A549 (cell line): ENCODE data around the gene DYNC1I1. TPM values are rescaled to one million over a fixed set of nuclear protein-coding genes. Genes with fewer than 3 reads are reported as not detected.

Experiments
- ATAC-seq, 2 experiments: fragments of 200-7000 bp in 1 of 2; fragments of >200 bp in 1 of 2; cut with Nextera tagmentation in 1 of 2; cut with Tn5 transposase in 1 of 2; 3 replicates each; pipeline versions ENCODE4 v1.8.0 to v1.9.1; 2018 to 2020; ENCODE audit warnings: mild to moderate bottlenecking in 1 of 2, moderate library complexity in 1 of 2
- CTCF ChIA-PET: fragments of 300-600 bp; sonication (Branson Sonifier 250); formaldehyde crosslinking; extraction: SDS; loops from one replicate; lab custom pipeline; 2021; ENCODE audit warnings: antibody characterized with exemption, inconsistent platforms; lab: Yijun Ruan, JAX
- POLR2A ChIA-PET: fragments of 350-600 bp; formaldehyde crosslinking; extraction: SDS; loops from one replicate; lab custom pipeline; 2021; ENCODE audit warnings: antibody characterized with exemption, inconsistent platforms; lab: Yijun Ruan, JAX
- DNase-seq, 2 experiments: peaks; one replicate each; pipeline versions ENCODE4 v3.0.0 to v3.0.0-alpha.2; 2011 to 2016; ENCODE audit warnings: low read depth in 1 of 2, low spot score in 1 of 2
- FAIRE-seq: peaks from 2 replicates; lab custom pipeline; 2011; peaks lifted over from hg19 to GRCh38; lab: Jason Lieb, UNC
- H3K27ac ChIP-seq, 2 experiments: fragments of >200 bp; sonication (Bioruptor Twin); formaldehyde crosslinking; 3 replicates each; pipeline ENCODE4 v1.5.1; 2016 to 2017
- H3K4me1 ChIP-seq: fragments of >200 bp; sonication (Bioruptor Twin); formaldehyde crosslinking; 3 replicates; pipeline ENCODE4 v1.6.1; 2016
- H3K4me2 ChIP-seq: fragments of >200 bp; sonication (Bioruptor Twin); formaldehyde crosslinking; 3 replicates; pipeline ENCODE4 v1.6.1; 2016
- H3K4me3 ChIP-seq: fragments of >200 bp; sonication (Bioruptor Twin); formaldehyde crosslinking; 3 replicates; pipeline ENCODE4 v1.5.1; 2016
- H3K9me3 ChIP-seq: fragments of >200 bp; sonication (Bioruptor Twin); formaldehyde crosslinking; 3 replicates; pipeline ENCODE4 v1.6.1; 2016
- BHLHE40 ChIP-seq: IDR thresholded peaks from 2 replicates; pipeline ENCODE4 v1.6.1; 2012; ENCODE audit warnings: low read depth, low read length, inconsistent platforms
- CHD2 ChIP-seq: fragments of 150-350 bp; IDR thresholded peaks from 2 replicates; pipeline ENCODE4 v1.6.1; 2014; ENCODE audit warnings: low read length; ENCODE audit not compliant: partially characterized antibody
- EHF ChIP-seq: fragments of 250-450 bp; sonication (Bioruptor Pico); IDR thresholded peaks from 2 replicates; pipeline ENCODE4 v1.5.0; 2020; ENCODE audit warnings: mild to moderate bottlenecking
- ESRRA ChIP-seq: fragments of 150-350 bp; IDR thresholded peaks from 2 replicates; pipeline ENCODE4 v1.6.1; 2014; ENCODE audit warnings: mild to moderate bottlenecking, low read length, borderline replicate concordance
- FOSB ChIP-seq: fragments of 250-450 bp; sonication (Bioruptor Pico); IDR thresholded peaks from 2 replicates; pipeline ENCODE4 v1.5.0; 2020; ENCODE audit warnings: mild to moderate bottlenecking, moderate library complexity
- GATA3 ChIP-seq: IDR thresholded peaks from 2 replicates; pipeline ENCODE4 v1.6.1; 2012; ENCODE audit warnings: borderline replicate concordance
- HDAC2 ChIP-seq: fragments of 200-600 bp; sonication (generic); IDR thresholded peaks from 2 replicates; pipeline ENCODE4 v1.6.1; 2016
- HOXB13 ChIP-seq: fragments of 250-450 bp; sonication (Bioruptor Pico); IDR thresholded peaks from 2 replicates; pipeline ENCODE4 v1.5.0; 2020; ENCODE audit warnings: low read depth, mild to moderate bottlenecking, moderate library complexity
- HOXB5 ChIP-seq: fragments of 250-450 bp; sonication (Bioruptor Pico); IDR thresholded peaks from 2 replicates; pipeline ENCODE4 v1.5.0; 2020; ENCODE audit warnings: mild to moderate bottlenecking, moderate library complexity
- MAZ ChIP-seq: fragments of 150-350 bp; IDR thresholded peaks from 2 replicates; pipeline ENCODE4 v1.6.1; 2014; ENCODE audit warnings: antibody characterized with exemption, low read depth, low read length, borderline replicate concordance
- PHF8 ChIP-seq: fragments of 200-600 bp; sonication (generic); IDR thresholded peaks from 2 replicates; pipeline ENCODE4 v1.6.1; 2016; ENCODE audit warnings: low read depth, mild to moderate bottlenecking, antibody characterized with exemption, moderate library complexity, borderline replicate concordance
- RAD21 ChIP-seq, 2 experiments: fragments of >200 bp in 1 of 2; sonication (Bioruptor Twin) in 1 of 2; formaldehyde crosslinking in 1 of 2; IDR thresholded peaks in 1 of 2; conservative IDR thresholded peaks in 1 of 2; 2 replicates in 1 of 2; 3 replicates in 1 of 2; pipeline ENCODE4 v1.6.1; 2012 to 2018; ENCODE audit warnings: inconsistent platforms in 1 of 2
- RARB ChIP-seq: fragments of 250-450 bp; sonication (Bioruptor Pico); IDR thresholded peaks from 2 replicates; pipeline ENCODE4 v1.8.0; 2021; ENCODE audit warnings: mild to moderate bottlenecking, moderate library complexity
- RNF2 ChIP-seq: fragments of 200-600 bp; sonication (generic); IDR thresholded peaks from 2 replicates; pipeline ENCODE4 v1.6.1; 2016; ENCODE audit warnings: low read depth, mild to moderate bottlenecking, antibody characterized with exemption, moderate library complexity, borderline replicate concordance
- ZC3H11A ChIP-seq: fragments of 450-650 bp; IDR thresholded peaks from 2 replicates; pipeline ENCODE4 v1.6.1; 2014; ENCODE audit warnings: antibody characterized with exemption, mild to moderate bottlenecking
- WGBS: methylation state at CpG from one replicate; pipeline ENCODE4 v1.1.6; 2017; ENCODE audit errors: missing lambda C conversion rate; 5-methylcytosine and 5-hydroxymethylcytosine counted together
- polyA plus RNA-seq, 4 experiments: library from polyadenylated mRNA; depleted of rRNA in 3 of 4; stranded (reverse); fragments of >200 nt; fragmentation: RNase III in 1 of 4; extraction: RNeasy Plus Mini Kit Qiagen cat#74134 plus additional on column Dnase treatment in 1 of 4; gene quantifications; 2 replicates in 3 of 4; 3 replicates in 1 of 4; pipeline ENCODE4 v1.2.3, GENCODE V29; 2011 to 2017
- TF ChIP-seq, protein P1 (sequence below): fragments of 250-450 bp; sonication (Bioruptor Pico); IDR thresholded peaks from 2 replicates; pipeline ENCODE4 v1.5.0; 2020; ENCODE audit warnings: low read depth, mild to moderate bottlenecking, moderate library complexity
- TF ChIP-seq, protein P2 (sequence below): IDR thresholded peaks from 2 replicates; pipeline ENCODE4 v1.6.1; 2012; ENCODE audit warnings: low read depth, borderline replicate concordance
- TF ChIP-seq, protein P3 (sequence below): fragments of >200 bp; sonication (Bioruptor Twin); formaldehyde crosslinking; IDR thresholded peaks from 3 replicates; pipeline ENCODE4 v1.6.1; 2016
- TF ChIP-seq, protein P4 (sequence below): fragments of >200 bp; sonication (Bioruptor Twin); formaldehyde crosslinking; IDR thresholded peaks from 2 replicates; pipeline ENCODE4 v1.6.1; 2016
- TF ChIP-seq, protein P5 (sequence below): fragments of >200 bp; sonication (Bioruptor Twin); formaldehyde crosslinking; IDR thresholded peaks from 3 replicates; pipeline ENCODE4 v1.5.1; 2016
- TF ChIP-seq, protein P6 (sequence below): fragments of 450-650 bp; IDR thresholded peaks from 2 replicates; pipeline ENCODE4 v1.6.1; 2014; ENCODE audit warnings: antibody characterized with exemption

The DYNC1I1 gene
- polyA plus RNA-seq, 2 of the 4 experiments (the other 2 are of a cell fraction), result 0.04 TPM; not detected in 1

DNA sequence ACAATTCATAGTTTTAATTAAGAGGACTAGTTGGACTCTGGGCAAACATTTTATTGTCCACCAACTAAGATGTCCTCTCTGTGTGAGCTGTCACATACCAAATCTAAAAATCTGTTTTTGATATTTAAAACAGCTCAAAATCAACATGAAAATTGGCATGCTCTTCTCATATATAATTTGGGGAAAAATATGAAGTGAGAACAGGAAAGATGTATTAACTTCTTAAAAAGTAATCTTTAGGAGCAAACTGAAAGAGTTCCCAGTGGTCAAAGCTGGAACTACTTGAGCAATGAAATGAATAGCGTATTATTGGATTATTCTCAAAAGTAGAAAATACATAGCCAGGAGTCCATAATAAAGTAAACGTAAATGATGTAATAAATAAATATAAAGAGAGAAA, 147.2 kb downstream of the DYNC1I1 start:
- Histone ChIP-seq H3K27ac (no peak overlapping the region), H3K4me3 (no peak overlapping the region), H3K4me1 (no peaks in the 10 kb centered on the region), H3K4me2 (no peak overlapping the region)
- WGBS, result 40% methylated on average over 2 of the region's 2 CpGs
- ATAC-seq (no peak), FAIRE-seq (no peak)
- CTCF ChIA-PET, result interaction anchor here (5.2 kb wide), 1 partner anchor 1107 kb away, joined by 51 read pairs; no protein-coding TSS in a partner anchor
- TF ChIP-seq CHD2 (no peak), RNF2 (no peak), ESRRA (no peak), ZC3H11A (no peak), HOXB13 (CRISPR knock-in tag) (no peak), HDAC2 (no peak), RAD21 (conservative IDR thresholded peaks at IDR 0.05 in 1 of 2, IDR thresholded peaks at IDR 0.05 in 1 of 2) (no peak), GATA3 (no peak), PHF8 (no peak), BHLHE40 (no peak), RARB (no peak), MAZ (no peak), HOXB5 (CRISPR knock-in tag) (no peak)
- TF ChIP-seq, protein P1, sequence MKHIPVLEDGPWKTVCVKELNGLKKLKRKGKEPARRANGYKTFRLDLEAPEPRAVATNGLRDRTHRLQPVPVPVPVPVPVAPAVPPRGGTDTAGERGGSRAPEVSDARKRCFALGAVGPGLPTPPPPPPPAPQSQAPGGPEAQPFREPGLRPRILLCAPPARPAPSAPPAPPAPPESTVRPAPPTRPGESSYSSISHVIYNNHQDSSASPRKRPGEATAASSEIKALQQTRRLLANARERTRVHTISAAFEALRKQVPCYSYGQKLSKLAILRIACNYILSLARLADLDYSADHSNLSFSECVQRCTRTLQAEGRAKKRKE, result no peak
- TF ChIP-seq, protein P2, sequence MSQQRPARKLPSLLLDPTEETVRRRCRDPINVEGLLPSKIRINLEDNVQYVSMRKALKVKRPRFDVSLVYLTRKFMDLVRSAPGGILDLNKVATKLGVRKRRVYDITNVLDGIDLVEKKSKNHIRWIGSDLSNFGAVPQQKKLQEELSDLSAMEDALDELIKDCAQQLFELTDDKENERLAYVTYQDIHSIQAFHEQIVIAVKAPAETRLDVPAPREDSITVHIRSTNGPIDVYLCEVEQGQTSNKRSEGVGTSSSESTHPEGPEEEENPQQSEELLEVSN, result no peak
- TF ChIP-seq, protein P3, sequence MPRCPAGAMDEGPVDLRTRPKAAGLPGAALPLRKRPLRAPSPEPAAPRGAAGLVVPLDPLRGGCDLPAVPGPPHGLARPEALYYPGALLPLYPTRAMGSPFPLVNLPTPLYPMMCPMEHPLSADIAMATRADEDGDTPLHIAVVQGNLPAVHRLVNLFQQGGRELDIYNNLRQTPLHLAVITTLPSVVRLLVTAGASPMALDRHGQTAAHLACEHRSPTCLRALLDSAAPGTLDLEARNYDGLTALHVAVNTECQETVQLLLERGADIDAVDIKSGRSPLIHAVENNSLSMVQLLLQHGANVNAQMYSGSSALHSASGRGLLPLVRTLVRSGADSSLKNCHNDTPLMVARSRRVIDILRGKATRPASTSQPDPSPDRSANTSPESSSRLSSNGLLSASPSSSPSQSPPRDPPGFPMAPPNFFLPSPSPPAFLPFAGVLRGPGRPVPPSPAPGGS, result no peak
- TF ChIP-seq, protein P4, sequence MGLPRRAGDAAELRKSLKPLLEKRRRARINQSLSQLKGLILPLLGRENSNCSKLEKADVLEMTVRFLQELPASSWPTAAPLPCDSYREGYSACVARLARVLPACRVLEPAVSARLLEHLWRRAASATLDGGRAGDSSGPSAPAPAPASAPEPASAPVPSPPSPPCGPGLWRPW, result no peak
- TF ChIP-seq, protein P5, sequence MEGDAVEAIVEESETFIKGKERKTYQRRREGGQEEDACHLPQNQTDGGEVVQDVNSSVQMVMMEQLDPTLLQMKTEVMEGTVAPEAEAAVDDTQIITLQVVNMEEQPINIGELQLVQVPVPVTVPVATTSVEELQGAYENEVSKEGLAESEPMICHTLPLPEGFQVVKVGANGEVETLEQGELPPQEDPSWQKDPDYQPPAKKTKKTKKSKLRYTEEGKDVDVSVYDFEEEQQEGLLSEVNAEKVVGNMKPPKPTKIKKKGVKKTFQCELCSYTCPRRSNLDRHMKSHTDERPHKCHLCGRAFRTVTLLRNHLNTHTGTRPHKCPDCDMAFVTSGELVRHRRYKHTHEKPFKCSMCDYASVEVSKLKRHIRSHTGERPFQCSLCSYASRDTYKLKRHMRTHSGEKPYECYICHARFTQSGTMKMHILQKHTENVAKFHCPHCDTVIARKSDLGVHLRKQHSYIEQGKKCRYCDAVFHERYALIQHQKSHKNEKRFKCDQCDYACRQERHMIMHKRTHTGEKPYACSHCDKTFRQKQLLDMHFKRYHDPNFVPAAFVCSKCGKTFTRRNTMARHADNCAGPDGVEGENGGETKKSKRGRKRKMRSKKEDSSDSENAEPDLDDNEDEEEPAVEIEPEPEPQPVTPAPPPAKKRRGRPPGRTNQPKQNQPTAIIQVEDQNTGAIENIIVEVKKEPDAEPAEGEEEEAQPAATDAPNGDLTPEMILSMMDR, result no peak
- TF ChIP-seq, all 56 proteins: peak for 0
- POLR2A ChIA-PET, result no interaction called here
- no peak for DNase-seq
- no peaks in the 10 kb centered on the region for H3K9me3 ChIP-seq

DNA sequence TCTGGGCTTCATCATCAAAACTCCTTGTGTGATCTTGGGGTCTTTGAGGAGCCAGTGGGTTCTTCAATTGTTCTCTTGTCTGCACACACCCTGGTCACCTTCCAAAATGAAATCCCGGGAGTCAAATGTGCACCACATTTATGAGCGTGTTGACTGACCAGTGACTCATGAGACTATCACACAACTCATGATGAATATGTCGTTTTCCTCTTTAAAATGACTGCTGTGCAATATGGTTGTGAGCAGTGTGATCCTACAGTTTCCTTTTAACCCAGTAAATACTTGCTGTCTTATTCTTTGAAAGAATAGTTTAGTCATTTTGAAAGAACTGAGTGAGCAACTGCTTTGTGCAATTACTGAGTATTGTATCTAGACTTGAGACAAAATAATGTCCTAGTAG, 149.2 kb downstream of the DYNC1I1 start:
- H3K4me2 ChIP-seq, result no peak overlapping the region
- ChIA-PET POLR2A (no interaction called here), CTCF (interaction anchor here (3.0 kb wide), 1 partner anchor 1106 kb away, joined by 10 read pairs; no protein-coding TSS in a partner anchor)
- ATAC-seq (no peak), FAIRE-seq (no peak), DNase-seq (no peak)
- H3K9me3 ChIP-seq, result no peaks in the 10 kb centered on the region
- no peak overlapping the region for H3K27ac ChIP-seq
- no peak overlapping the region for H3K4me3 ChIP-seq
- TF ChIP-seq EHF (no peak), FOSB (CRISPR knock-in tag) (no peak)
- TF ChIP-seq, protein P6, sequence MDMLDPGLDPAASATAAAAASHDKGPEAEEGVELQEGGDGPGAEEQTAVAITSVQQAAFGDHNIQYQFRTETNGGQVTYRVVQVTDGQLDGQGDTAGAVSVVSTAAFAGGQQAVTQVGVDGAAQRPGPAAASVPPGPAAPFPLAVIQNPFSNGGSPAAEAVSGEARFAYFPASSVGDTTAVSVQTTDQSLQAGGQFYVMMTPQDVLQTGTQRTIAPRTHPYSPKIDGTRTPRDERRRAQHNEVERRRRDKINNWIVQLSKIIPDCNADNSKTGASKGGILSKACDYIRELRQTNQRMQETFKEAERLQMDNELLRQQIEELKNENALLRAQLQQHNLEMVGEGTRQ, result no peak
- TF ChIP-seq, protein P2, result no peak
- TF ChIP-seq, all 56 proteins: peak for 0
- H3K4me1 ChIP-seq, result no peaks in the 10 kb centered on the region
- 0% methylated on average over 3 of the region's 3 CpGs for WGBS
